ENCODE data around the gene KCNMA1.
"Not testable (repeated sequence)": the region's sequence is repeated elsewhere in the genome, so short reads cannot be mapped to it uniquely, and the experiment has no call there.

The KCNMA1 gene

GRCh38 chr10:77602913-77603533, 34.6 kb downstream of the KCNMA1 start:
- no peak for DNase-seq

GRCh38 chr10:77602231-77602912, 35.2 kb downstream of the KCNMA1 start:
- no peak for DNase-seq

- no peak for DNase-seq
Observed at GRCh38 chr10:77601488-77601887, 36.1 kb downstream of the KCNMA1 start.

GRCh38 chr10:77600640-77601039, 37.0 kb downstream of the KCNMA1 start:
- DNase-seq = no peak

GRCh38 chr10:77599651-77600050, 38.0 kb downstream of the KCNMA1 start:
- no peak for DNase-seq

GRCh38 chr10:77598606-77599005, 39.0 kb downstream of the KCNMA1 start:
- DNase-seq = no peak

- no peak for DNase-seq
Observed at GRCh38 chr10:77597560-77597959, 40.0 kb downstream of the KCNMA1 start.

GRCh38 chr10:77594471-77594783, 43.2 kb downstream of the KCNMA1 start:
- DNase-seq = peak; percentile 50

- peak; percentile 50 for DNase-seq
Observed at GRCh38 chr10:77593771-77594470, 43.7 kb downstream of the KCNMA1 start.

GRCh38 chr10:77592946-77593636, 44.5 kb downstream of the KCNMA1 start:
- DNase-seq = no peak

- no peak for DNase-seq
Observed at GRCh38 chr10:77592510-77592909, 45.1 kb downstream of the KCNMA1 start.

GRCh38 chr10:77591238-77591880, 46.2 kb downstream of the KCNMA1 start:
- no peak for DNase-seq

GRCh38 chr10:77590344-77591237, 47.0 kb downstream of the KCNMA1 start:
- no peak for DNase-seq

- DNase-seq = not testable (repeated sequence)
Observed at GRCh38 chr10:77589703-77590102, 47.9 kb downstream of the KCNMA1 start.

- no peak for DNase-seq
Observed at GRCh38 chr10:77588886-77589285, 48.7 kb downstream of the KCNMA1 start.

- no peak for DNase-seq
Observed at GRCh38 chr10:77587416-77587790, 50.2 kb downstream of the KCNMA1 start.

- peak; percentile 77 for DNase-seq
Observed at GRCh38 chr10:77586719-77587415, 50.7 kb downstream of the KCNMA1 start.

- DNase-seq = no peak
Observed at GRCh38 chr10:77584938-77585337, 52.7 kb downstream of the KCNMA1 start.

- DNase-seq = peak; percentile 4
Observed at GRCh38 chr10:77583527-77583926, 54.1 kb downstream of the KCNMA1 start.

- peak; percentile 85 for DNase-seq
Observed at GRCh38 chr10:77582710-77583115, 54.9 kb downstream of the KCNMA1 start.

GRCh38 chr10:77581738-77582137, 55.9 kb downstream of the KCNMA1 start:
- DNase-seq = no peak

GRCh38 chr10:77580482-77580881, 57.1 kb downstream of the KCNMA1 start:
- DNase-seq = no peak

Measured in MV-4-11 (cell line).